Hippocampal formation (tissue), 2 donors: ENCODE data around the gene PKP2.

Source experiments
- DNase-seq, 2 donors: peaks; one replicate each; lab custom pipeline; 2025; lab: John Stamatoyannopoulos, UW

The PKP2 gene

DNA sequence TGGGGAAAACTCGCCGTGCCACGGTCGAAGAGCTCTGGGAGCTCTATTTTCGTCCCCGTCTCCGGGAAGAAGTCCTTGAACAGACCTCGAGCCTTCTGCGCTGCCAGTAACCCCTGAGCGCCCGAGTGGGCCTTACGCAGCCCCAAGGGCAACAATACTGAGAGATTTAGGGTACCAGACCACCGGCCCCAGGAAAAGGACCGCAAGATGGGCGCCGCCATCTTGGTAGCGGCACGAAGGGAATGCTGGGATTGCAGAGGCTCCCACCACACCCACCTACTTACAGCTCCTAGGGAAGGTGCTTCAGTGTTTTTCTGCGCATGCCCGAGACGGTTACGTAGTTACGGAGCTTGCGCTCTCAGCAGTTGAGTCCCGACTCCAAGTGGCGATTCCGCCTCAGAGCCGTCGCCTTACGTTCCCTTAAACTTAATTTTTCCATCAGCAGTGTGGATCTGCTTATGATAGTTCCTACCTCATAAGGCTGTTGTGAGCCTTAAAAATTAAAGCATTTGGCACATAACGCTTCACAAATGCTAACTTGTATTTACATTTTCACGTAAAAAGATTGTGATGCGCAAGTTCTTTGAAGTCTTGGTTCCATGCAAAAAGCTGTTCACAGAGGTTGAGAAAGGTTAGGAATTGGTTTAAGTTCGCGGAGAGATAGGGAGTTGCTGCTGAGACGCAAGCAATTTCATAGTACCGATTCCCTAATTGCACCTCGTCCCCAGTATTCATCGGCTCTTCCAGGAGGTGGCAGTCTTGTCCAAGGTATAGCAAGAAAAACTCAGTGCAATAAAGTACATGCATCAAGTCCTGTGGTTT, 140.7 kb downstream of the PKP2 start, which contains the start of gene YARS2:
Gene YARS2, minus strand, starts transcription at position 244 of the 822 bp plus-strand sequence. Its CDS starts 23 bp downstream, at position 221.
- DNase-seq, result peak; percentile 88 to 91

DNA sequence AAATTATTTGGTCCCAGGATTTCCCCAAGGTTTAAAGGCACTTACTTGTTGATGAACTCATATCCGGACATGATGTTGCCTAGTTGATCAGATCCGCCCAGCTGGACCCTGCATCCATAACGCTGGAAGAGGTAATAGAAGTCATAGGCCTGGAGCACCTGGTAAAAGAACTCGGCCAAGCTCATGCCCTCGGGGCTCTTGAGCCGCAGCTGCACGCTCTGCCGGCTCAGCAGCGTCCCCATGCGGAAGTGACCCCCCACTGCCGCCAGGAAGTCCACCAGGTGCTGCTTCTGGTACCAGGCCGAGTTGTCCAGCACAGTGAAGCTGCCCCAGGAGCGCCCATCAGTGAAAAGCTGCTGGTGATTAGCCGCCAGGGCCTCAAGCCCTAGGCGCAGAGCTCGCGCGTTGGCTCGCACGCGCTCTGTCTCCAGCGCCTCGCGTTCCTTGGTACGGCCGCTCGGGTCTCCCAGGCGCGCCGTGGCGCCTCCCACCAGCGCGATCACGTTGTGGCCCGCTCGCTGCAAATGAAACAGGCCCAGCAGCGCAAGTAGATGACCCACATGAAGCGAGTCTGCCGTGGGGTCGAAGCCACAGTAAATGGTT, 141.4 kb downstream of the PKP2 start:
- peak; percentile 38 to 55 for DNase-seq

DNA sequence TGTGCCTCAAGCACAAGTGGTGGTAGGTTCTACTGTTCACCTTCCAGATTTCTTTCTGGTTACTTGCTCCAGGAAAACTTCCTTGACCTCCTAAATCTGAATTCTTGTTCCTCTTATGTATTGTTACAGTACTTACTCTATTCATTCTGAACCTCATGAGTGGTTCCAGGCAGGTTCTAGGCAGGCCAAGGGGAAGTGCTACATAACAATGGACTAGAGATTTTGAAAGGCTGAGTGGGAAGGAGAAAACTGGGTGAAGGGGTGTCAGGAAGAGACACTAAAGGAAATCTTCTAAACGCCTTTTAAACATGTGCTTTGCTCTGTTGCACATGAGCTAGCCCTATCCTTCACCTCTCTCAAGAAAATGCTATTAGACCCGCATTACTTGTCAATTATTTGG, 142.5 kb downstream of the PKP2 start:
- no peak for DNase-seq

DNA sequence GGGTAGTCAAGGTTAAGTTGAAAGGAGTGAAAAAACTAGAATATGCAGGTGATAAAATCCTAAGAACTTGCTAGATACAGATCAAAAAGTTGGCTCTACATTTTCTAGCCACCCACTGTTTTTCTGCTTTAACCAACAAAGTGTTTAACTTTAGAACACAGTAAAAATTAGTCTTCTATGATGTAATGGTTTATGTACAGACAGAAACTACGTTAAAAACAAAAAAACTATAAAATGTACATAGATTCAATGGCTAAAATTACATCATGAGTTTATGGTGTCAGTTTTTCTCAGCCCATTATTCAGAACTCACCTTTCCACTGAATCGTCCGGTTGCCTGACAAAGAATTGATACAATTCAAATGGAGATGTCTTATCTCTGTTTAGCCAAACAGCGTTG, 143.0 kb downstream of the PKP2 start:
- DNase-seq, result no peak

DNA sequence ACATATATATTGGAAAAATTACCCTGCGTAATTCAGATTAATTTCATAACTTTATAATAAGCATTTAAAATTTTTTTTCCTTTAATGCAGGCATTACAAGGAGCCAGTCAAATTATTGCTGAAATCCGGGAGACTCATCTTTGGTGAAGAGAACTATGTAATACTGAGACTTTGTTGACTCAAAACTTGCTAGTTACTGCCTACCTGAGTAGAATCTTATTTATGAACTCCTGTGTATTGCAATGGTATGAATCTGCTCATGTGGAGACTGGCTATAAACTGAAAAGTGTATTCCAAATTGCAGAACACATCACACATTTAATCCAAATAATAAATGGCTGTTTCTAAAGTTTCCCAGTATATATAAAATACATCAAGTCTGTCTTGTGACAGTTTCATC, 153.3 kb downstream of the PKP2 start:
- DNase-seq, result no peak

DNA sequence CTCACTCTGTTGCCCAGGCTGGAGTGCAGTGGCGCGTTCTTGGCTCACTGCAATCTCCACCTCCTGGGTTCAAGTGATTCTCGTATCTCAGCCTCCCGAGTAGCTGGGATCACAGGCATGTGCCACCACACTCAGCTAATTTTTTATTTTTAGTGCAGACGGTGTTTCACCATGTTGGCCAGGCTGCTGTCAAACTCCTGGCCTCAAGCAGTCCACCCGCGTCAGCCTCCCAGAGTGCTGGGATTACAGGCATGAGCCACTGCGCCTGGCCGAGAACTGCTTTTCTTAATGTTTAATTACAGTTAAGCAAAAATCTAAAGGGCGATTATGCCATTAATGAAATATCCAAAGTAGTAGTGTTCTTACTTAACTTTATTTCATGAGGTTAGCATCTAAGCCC, 154.4 kb downstream of the PKP2 start:
- DNase-seq, result no peak
